HEK293T (cell line): ENCODE measurements around the gene HADHB.
"Not testable (repeated sequence)": the region's sequence is repeated elsewhere in the genome, so short reads cannot be mapped to it uniquely, and the experiment has no call there.

ENCODE experiments used
- CTCF ChIA-PET: fragments of 350-600 bp; formaldehyde crosslinking; extraction: SDS; loops from one replicate; lab custom pipeline; 2021; ENCODE audit warnings: antibody characterized with exemption, inconsistent platforms; lab: Yijun Ruan, JAX
- POLR2A ChIA-PET: fragments of 350-600 bp; formaldehyde crosslinking; extraction: SDS; loops from one replicate; lab custom pipeline; 2020; ENCODE audit warnings: antibody characterized with exemption, inconsistent platforms; lab: Yijun Ruan, JAX
- DNase-seq: peaks from one replicate; pipeline ENCODE4 v3.0.0; 2012; ENCODE audit warnings: mixed read lengths; ENCODE audit errors: extremely low spot score
- ARNT ChIP-seq: fragments of 450-650 bp; IDR thresholded peaks from 2 replicates; pipeline ENCODE4 v1.6.1; 2017; ENCODE audit warnings: mild to moderate bottlenecking
- BHLHE40 ChIP-seq: fragments of 450-650 bp; IDR thresholded peaks from 2 replicates; pipeline ENCODE4 v1.6.1; 2016; ENCODE audit warnings: mild to moderate bottlenecking, moderate library complexity, borderline replicate concordance
- CTBP1 ChIP-seq: fragments of 450-650 bp; IDR thresholded peaks from 2 replicates; pipeline ENCODE4 v1.6.1; 2016; ENCODE audit warnings: borderline replicate concordance
- ELF4 ChIP-seq: fragments of 450-650 bp; IDR thresholded peaks from 2 replicates; pipeline ENCODE4 v1.6.1; 2017; ENCODE audit warnings: antibody characterized with exemption
- FOXA1 ChIP-seq: fragments of 450-650 bp; IDR thresholded peaks from 2 replicates; pipeline ENCODE4 v1.6.1; 2016; ENCODE audit warnings: mild to moderate bottlenecking
- FOXK2 ChIP-seq: fragments of 450-650 bp; IDR thresholded peaks from 2 replicates; pipeline ENCODE4 v1.6.1; 2016; ENCODE audit warnings: mild to moderate bottlenecking
- FOXM1 ChIP-seq: fragments of 450-650 bp; IDR thresholded peaks from 2 replicates; pipeline ENCODE4 v1.6.1; 2017; ENCODE audit warnings: mild to moderate bottlenecking, borderline replicate concordance
- HDGF ChIP-seq: fragments of 450-650 bp; IDR thresholded peaks from 2 replicates; pipeline ENCODE4 v1.6.1; 2017; ENCODE audit warnings: antibody characterized with exemption, borderline replicate concordance
- L3MBTL2 ChIP-seq: fragments of 450-650 bp; conservative IDR thresholded peaks from 2 replicates; pipeline ENCODE4 v1.6.1; 2016; ENCODE audit warnings: mild to moderate bottlenecking
- LEF1 ChIP-seq: fragments of 450-650 bp; IDR thresholded peaks from 2 replicates; pipeline ENCODE4 v1.6.1; 2017; ENCODE audit warnings: mild to moderate bottlenecking, borderline replicate concordance
- NFRKB ChIP-seq: fragments of 450-650 bp; IDR thresholded peaks from 2 replicates; pipeline ENCODE4 v1.6.1; 2016; ENCODE audit warnings: mild to moderate bottlenecking, moderate library complexity
- PKNOX1 ChIP-seq: fragments of 450-650 bp; IDR thresholded peaks from 2 replicates; pipeline ENCODE4 v1.6.1; 2016
- SP1 ChIP-seq: fragments of 450-650 bp; IDR thresholded peaks from 2 replicates; pipeline ENCODE4 v1.6.1; 2017
- SUZ12 ChIP-seq: fragments of 450-650 bp; IDR thresholded peaks from 2 replicates; pipeline ENCODE4 v1.6.1; 2016; ENCODE audit warnings: mild to moderate bottlenecking
- TARDBP ChIP-seq: fragments of 450-650 bp; IDR thresholded peaks from 2 replicates; pipeline ENCODE4 v1.6.1; 2016
- ZNF384 ChIP-seq: fragments of 450-650 bp; IDR thresholded peaks from 2 replicates; pipeline ENCODE4 v1.6.1; 2016

HADHB gene

GRCh38 chr2:26249625-26250024 lies 4.9 kb downstream of the HADHB start:
- DNase-seq = no peak
- TF ChIP-seq HDGF = no peak
- TF ChIP-seq NFRKB = no peak
- no peak for TF ChIP-seq FOXK2
- TF ChIP-seq CTBP1 = no peak
- no peak for TF ChIP-seq BHLHE40
- no peak for TF ChIP-seq FOXM1
- TF ChIP-seq TARDBP = no peak
- TF ChIP-seq L3MBTL2 = no peak
- no peak for TF ChIP-seq LEF1
- TF ChIP-seq SP1 = no peak
- no peak for TF ChIP-seq ZNF384
- no peak for TF ChIP-seq ELF4
- TF ChIP-seq ARNT = no peak
- TF ChIP-seq PKNOX1 = no peak
- TF ChIP-seq FOXA1 = no peak
- TF ChIP-seq SUZ12 = no peak
- ChIA-PET POLR2A (no interaction called here), CTCF (no interaction called here)

GRCh38 chr2:26251893-26252292 lies 7.2 kb downstream of the HADHB start:
- ChIA-PET POLR2A (no interaction called here), CTCF (no interaction called here)
- DNase-seq = no peak
- TF ChIP-seq FOXK2 (no peak), BHLHE40 (no peak), FOXA1 (no peak), ZNF384 (no peak), SP1 (no peak)

- no peak for DNase-seq
- TF ChIP-seq BHLHE40 = no peak
- no peak for TF ChIP-seq ARNT
- no peak for TF ChIP-seq FOXA1
- no peak for TF ChIP-seq TARDBP
- no peak for TF ChIP-seq CTBP1
- no peak for TF ChIP-seq PKNOX1
- TF ChIP-seq SUZ12 = no peak
- no peak for TF ChIP-seq ELF4
- no peak for TF ChIP-seq NFRKB
- TF ChIP-seq LEF1 = no peak
- TF ChIP-seq FOXK2 = no peak
- no peak for TF ChIP-seq FOXM1
- TF ChIP-seq HDGF = no peak
- CTCF ChIA-PET = no interaction called here
- POLR2A ChIA-PET = interaction anchor here (1.9 kb wide), 1 partner anchor 12 kb away, joined by 5 read pairs; the partner anchor contains the start of genes HADHA and HADHB
These were observed 11.1 kb downstream of the HADHB start for GRCh38 chr2:26255759-26256384.

- DNase-seq, CTCF ChIA-PET: not testable (repeated sequence)
- POLR2A ChIA-PET = interaction anchor here (1.8 kb wide), 1 partner anchor 13 kb away, joined by 7 read pairs; the partner anchor contains the start of genes HADHA and HADHB
These were observed 14.1 kb downstream of the HADHB start for GRCh38 chr2:26258836-26259235.

- no peak for DNase-seq
- ChIA-PET CTCF (no interaction called here), POLR2A (no interaction called here)
- no peak for TF ChIP-seq FOXM1
- TF ChIP-seq NFRKB = no peak
- TF ChIP-seq LEF1 = no peak
- TF ChIP-seq SP1 = no peak
- no peak for TF ChIP-seq HDGF
- no peak for TF ChIP-seq SUZ12
- TF ChIP-seq ELF4 = no peak
- no peak for TF ChIP-seq PKNOX1
- TF ChIP-seq BHLHE40 = no peak
- TF ChIP-seq TARDBP = no peak
These were observed 23.5 kb downstream of the HADHB start for GRCh38 chr2:26268213-26268612.

- CTCF ChIA-PET, POLR2A ChIA-PET, DNase-seq: not testable (repeated sequence)
These were observed 24.1 kb downstream of the HADHB start for GRCh38 chr2:26268670-26269385.
